Adipocyte (in vitro differentiated cells): Measurements from ENCODE around the gene HSD11B2.

ENCODE experiments used
- DNase-seq: peaks from one replicate; pipeline ENCODE4 v3.0.0-alpha.2; 2015; ENCODE audit warnings: low read depth
- H3K27me3 ChIP-seq: replicated peaks from 2 replicates; pipeline ENCODE4 v1.7.0; 2013; ENCODE audit warnings: mild to moderate bottlenecking, low read length, moderate library complexity; ENCODE audit not compliant: control insufficient read depth, insufficient read depth
- H3K36me3 ChIP-seq: 2 replicates; pipeline ENCODE4 v1.7.0; 2013; ENCODE audit warnings: low read length, mild to moderate bottlenecking, moderate library complexity; ENCODE audit not compliant: control insufficient read depth, insufficient read depth, severe bottlenecking
- H3K4me1 ChIP-seq: 2 replicates; pipeline ENCODE4 v1.7.0; 2013; ENCODE audit warnings: mild to moderate bottlenecking, low read length, moderate library complexity; ENCODE audit not compliant: control insufficient read depth, insufficient read depth
- H3K4me3 ChIP-seq: 2 replicates; pipeline ENCODE4 v1.7.0; 2013; ENCODE audit warnings: mild to moderate bottlenecking, low read length, moderate library complexity
- H3K9ac ChIP-seq: 2 replicates; pipeline ENCODE4 v1.7.0; 2013; ENCODE audit warnings: mild to moderate bottlenecking, low read length, moderate library complexity
- H3K9me3 ChIP-seq: 2 replicates; pipeline ENCODE4 v1.7.0; 2013; ENCODE audit warnings: mild to moderate bottlenecking, low read length, moderate library complexity; ENCODE audit not compliant: control insufficient read depth

The HSD11B2 gene

DNA sequence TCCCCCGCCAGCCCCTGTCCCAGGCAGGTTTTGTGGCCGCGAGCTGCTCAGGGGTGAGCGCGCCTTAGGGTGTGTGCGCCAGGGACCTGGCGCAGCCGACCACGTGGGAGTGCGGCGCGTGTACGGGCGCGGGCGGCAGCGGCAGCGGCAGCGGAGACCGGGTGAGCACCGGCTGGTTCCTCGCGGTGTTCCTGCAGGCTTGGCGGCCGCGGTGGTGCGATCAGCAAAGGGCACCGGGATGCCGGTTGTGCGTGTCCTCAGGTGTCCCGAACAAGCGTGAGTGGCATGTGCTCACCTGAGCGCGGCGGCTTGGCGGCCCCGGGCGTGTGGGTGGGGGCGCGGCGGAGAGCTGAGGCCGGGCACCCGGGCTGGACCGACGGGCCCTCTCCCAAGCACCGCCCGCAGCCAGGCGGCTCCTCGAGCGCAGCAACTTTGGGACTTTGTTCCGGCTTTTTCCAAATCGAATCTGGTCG lies 381 bp upstream of the HSD11B2 start:
- Histone ChIP-seq H3K4me3 (peak overlapping the region; percentile 68), H3K27me3 (peaks cover 17% of the 10 kb centered on the region)
- no peak for DNase-seq

DNA sequence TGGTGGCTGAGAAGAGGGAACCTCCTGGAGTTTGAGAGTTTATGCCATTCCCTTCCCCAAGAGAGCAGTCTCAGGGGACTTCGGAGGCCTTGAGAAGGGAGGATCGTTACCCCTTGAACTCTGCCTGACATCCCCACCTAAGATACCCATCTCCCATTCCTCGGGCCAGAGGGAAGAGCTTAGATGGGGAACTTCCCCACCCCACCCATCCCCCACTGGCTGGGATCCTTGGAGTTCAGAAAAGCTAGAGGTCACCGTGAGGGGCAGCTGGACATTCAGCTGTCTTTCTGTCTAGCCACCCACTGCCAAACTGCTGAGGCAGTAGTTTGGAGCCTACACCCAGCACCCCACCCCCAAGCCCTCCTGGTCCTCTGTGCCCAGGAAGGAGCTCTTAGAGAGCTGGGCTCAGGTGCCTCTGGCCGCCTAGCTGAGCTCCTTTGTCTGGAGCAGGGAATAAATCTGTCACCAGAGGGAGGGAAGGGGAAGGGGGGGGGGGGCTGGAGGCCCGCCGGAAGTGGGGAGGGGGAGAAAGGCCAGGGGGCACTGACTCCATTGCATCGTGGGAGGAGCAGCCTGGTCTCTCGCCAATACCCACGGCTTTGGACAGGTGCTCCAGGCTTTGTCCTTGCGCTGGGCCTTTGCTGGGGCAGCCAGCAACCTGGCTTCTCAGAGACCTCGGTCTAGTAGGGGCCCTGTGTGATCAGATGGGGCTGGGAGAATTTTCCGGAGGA lies 1.0 kb downstream of the HSD11B2 start:
- Histone ChIP-seq H3K4me3 (peak overlapping the region; percentile 70), H3K9me3 (no peaks in the 10 kb centered on the region), H3K36me3 (peaks cover 10% of the 10 kb centered on the region), H3K27me3 (peaks cover 17% of the 10 kb centered on the region), H3K4me1 (peaks cover 9% of the 10 kb centered on the region), H3K9ac (no peak overlapping the region)
- DNase-seq = no peak

More for the DNA sequence above, 381 bp upstream of the HSD11B2 start:
- H3K4me1 ChIP-seq = peaks cover 10% of the 10 kb centered on the region
- H3K36me3 ChIP-seq = peaks cover 2% of the 10 kb centered on the region
- no peak overlapping the region for H3K9ac ChIP-seq
- H3K9me3 ChIP-seq = no peaks in the 10 kb centered on the region

DNA sequence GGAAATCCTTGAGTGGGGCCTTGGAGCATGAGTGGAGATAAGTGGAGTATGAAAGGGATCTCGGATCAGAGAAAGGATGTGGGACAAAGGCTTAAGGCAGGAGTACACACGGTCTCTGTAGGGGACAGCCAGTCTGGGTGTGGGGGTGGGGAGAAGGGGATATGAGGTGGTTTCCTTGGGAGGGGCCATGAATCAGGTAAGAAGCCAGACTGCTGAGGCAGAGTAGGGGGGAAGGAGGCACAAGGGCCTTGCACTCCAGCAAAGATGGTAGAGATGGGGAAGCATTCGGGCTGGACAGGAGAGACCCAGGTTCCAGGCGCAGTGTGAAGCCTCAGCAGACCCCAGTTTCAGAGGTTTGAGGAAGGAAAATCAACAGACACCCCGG lies 1.6 kb downstream of the HSD11B2 start:
- no peak for DNase-seq
- H3K36me3 ChIP-seq = peaks cover 14% of the 10 kb centered on the region
- H3K9ac ChIP-seq = no peak overlapping the region
- peaks cover 17% of the 10 kb centered on the region for H3K27me3 ChIP-seq
- H3K4me3 ChIP-seq = no peak overlapping the region
- no peaks in the 10 kb centered on the region for H3K9me3 ChIP-seq
- peaks cover 9% of the 10 kb centered on the region for H3K4me1 ChIP-seq

DNA sequence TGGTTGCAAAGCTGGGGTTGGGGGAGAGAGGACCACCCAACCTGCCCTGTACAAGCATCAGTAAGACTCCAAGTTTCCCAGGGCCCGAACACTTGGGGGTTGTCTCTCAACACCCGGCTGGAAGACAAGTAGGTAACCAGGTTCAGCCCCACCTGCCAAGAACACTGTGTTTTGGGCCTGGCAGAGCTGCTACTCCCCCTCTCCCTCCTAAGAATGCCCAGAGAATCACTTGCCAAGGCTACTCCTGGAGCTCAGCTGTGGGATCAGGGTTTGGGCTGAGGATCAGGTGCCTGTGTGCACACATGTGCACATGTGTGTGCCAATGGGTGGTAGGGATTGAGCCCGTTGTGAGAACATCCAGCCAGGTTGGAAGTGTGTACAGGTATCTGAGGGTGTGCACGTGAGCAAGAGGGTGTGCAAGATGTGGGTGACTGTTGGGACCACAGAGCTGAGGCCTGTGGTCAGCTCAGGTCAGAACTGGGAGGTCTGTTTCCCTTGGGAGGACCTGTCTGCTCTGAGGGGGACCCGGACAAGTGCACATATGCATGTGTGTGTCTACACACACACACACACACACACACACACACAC lies 2.3 kb downstream of the HSD11B2 start:
- H3K36me3 ChIP-seq = peaks cover 21% of the 10 kb centered on the region
- no peak overlapping the region for H3K4me3 ChIP-seq
- no peak overlapping the region for H3K9ac ChIP-seq
- peaks cover 17% of the 10 kb centered on the region for H3K27me3 ChIP-seq
- H3K9me3 ChIP-seq = no peaks in the 10 kb centered on the region
- DNase-seq = no peak
- H3K4me1 ChIP-seq = peaks cover 5% of the 10 kb centered on the region

DNA sequence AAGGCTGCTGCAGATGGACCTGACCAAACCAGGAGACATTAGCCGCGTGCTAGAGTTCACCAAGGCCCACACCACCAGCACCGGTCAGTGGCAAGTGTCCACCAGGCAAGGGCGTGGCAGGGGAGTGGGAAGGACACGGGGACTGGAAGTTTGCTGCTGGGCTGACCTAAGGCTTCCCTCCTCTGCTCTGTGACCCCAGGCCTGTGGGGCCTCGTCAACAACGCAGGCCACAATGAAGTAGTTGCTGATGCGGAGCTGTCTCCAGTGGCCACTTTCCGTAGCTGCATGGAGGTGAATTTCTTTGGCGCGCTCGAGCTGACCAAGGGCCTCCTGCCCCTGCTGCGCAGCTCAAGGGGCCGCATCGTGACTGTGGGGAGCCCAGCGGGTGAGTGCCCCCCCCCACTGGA lies 4.8 kb downstream of the HSD11B2 start:
- Histone ChIP-seq H3K36me3 (peaks cover 42% of the 10 kb centered on the region), H3K4me1 (peaks cover 5% of the 10 kb centered on the region), H3K27me3 (no peaks in the 10 kb centered on the region), H3K9me3 (no peaks in the 10 kb centered on the region), H3K4me3 (no peak overlapping the region), H3K9ac (no peak overlapping the region)
- DNase-seq = no peak

DNA sequence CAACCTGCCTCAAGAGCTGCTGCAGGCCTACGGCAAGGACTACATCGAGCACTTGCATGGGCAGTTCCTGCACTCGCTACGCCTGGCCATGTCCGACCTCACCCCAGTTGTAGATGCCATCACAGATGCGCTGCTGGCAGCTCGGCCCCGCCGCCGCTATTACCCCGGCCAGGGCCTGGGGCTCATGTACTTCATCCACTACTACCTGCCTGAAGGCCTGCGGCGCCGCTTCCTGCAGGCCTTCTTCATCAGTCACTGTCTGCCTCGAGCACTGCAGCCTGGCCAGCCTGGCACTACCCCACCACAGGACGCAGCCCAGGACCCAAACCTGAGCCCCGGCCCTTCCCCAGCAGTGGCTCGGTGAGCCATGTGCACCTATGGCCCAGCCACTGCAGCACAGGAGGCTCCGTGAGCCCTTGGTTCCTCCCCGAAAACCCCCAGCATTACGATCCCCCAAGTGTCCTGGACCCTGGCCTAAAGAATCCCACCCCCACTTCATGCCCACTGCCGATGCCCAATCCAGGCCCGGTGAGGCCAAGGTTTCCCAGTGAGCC lies 5.8 kb downstream of the HSD11B2 start:
- H3K4me1 ChIP-seq = peaks cover under 1% of the 10 kb centered on the region
- H3K9me3 ChIP-seq = no peaks in the 10 kb centered on the region
- no peak overlapping the region for H3K4me3 ChIP-seq
- no peak for DNase-seq
- H3K9ac ChIP-seq = no peak overlapping the region
- H3K36me3 ChIP-seq = peaks cover 49% of the 10 kb centered on the region
- H3K27me3 ChIP-seq = no peaks in the 10 kb centered on the region

DNA sequence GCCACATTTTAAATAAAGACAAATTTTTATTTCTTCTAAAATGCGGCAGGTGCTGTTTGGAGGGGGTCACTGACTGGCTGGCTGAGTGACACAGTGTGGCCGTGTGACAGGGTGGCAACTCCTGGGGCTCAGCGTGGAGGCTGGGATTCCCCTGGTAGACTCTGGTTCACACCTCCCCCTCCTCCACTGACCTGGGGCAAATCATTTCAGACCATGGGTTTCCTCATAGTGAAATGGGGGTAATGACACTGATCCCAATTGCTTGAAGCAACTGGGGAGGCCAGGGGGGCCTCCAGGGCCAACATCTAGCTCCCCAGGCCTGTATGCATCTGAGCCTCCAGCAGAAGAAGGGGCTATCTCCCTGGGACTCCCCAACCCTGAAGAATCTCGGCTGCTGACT lies 6.6 kb downstream of the HSD11B2 start:
- Histone ChIP-seq H3K4me3 (no peak overlapping the region), H3K9me3 (no peaks in the 10 kb centered on the region), H3K27me3 (no peaks in the 10 kb centered on the region), H3K36me3 (peaks cover 49% of the 10 kb centered on the region), H3K4me1 (peaks cover 6% of the 10 kb centered on the region), H3K9ac (no peak overlapping the region)
- no peak for DNase-seq

DNA sequence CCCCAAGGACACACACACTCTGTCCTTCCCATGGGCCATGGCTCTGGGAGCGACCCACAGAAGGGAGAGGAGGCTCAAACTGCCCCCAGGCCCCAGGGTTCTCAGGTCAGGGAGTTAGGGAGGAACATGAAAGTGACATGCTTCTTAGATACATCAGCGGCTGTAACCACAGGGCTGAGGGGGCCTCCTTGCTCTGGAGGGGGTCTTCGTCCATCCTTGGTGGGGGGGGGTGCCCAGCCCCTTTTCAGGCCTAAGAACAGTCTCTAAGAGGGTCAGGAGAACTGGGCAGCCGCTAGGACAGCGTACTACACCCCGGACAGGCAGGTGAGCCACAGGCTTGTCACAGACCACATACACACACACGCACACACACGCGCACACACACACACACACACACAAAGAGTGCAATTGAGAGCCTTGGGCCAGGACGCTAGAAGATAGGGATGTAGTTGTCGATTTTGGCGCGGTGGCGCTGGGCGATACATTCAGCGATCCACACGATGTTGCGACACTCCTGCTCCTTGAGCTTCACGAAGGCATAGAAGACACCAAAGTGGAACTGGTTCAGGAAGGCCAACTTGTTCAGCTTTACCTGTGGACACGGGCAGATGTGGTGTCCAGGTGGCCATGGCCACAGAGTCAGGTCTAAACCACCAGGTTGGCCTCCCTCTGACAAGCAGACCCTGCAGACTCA lies 7.3 kb downstream of the HSD11B2 start:
- DNase-seq = no peak
- Histone ChIP-seq H3K4me1 (peaks cover 13% of the 10 kb centered on the region), H3K9me3 (no peaks in the 10 kb centered on the region), H3K9ac (no peak overlapping the region), H3K4me3 (no peak overlapping the region), H3K27me3 (no peaks in the 10 kb centered on the region), H3K36me3 (peaks cover 53% of the 10 kb centered on the region)

DNA sequence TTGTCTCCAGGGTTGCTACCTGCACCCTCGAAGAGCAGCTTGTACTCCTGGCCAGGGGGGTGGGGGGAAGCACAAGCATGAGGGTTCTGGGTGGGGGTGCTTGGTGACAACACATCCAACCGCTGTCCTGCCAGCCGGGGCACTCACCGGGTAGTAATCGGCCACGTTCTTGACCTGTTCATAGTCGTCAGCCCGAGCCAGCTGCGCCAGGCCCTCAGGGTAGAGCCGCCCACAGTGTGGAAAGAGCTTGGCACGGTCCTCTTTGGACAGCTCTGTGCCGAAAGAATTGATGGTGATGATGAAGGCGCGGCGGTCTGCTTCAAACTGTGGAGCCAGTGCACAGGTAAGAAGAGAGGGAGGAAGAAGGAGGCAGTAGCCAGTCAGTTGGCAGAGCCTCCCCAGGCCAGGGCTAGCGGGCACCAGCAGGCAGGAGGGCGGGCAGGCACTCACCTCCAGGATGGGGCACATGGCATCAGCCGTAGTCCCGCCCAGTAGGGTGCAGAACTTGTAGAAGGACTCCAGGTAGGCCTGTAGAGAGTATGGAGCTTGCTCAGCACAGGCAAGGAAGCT lies 8.0 kb downstream of the HSD11B2 start:
- no peak for DNase-seq
- no peaks in the 10 kb centered on the region for H3K27me3 ChIP-seq
- no peak overlapping the region for H3K9ac ChIP-seq
- no peaks in the 10 kb centered on the region for H3K9me3 ChIP-seq
- peaks cover 20% of the 10 kb centered on the region for H3K4me1 ChIP-seq
- peaks cover 53% of the 10 kb centered on the region for H3K36me3 ChIP-seq
- H3K4me3 ChIP-seq = no peak overlapping the region

DNA sequence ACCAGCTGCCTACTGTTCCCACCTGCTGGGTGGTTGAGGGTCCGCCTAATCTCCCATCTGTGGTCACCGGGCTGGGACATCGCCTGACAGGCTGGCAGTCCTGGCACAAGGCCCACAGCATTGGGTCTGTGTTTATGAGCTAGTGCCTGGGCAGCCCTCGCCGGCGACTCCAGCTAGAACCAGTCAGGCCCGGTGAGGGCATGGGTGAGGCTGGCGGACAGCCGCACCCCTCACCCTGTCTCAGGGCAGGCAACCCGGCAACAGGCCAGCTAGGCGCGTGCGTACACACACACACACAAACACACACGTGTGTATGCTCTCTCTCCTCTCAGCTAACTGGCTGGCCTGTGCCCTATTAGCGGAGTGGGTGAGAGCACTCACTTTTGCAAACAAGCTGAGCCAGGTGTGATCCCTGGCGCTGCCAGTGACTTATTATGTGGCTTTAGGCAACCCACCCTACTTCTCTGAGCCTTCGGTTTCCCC lies 10.4 kb downstream of the HSD11B2 start:
- no peaks in the 10 kb centered on the region for H3K27me3 ChIP-seq
- H3K9me3 ChIP-seq = no peaks in the 10 kb centered on the region
- DNase-seq = no peak
- no peak overlapping the region for H3K4me3 ChIP-seq
- peaks cover 49% of the 10 kb centered on the region for H3K36me3 ChIP-seq
- no peak overlapping the region for H3K9ac ChIP-seq
- peaks cover 44% of the 10 kb centered on the region for H3K4me1 ChIP-seq

DNA sequence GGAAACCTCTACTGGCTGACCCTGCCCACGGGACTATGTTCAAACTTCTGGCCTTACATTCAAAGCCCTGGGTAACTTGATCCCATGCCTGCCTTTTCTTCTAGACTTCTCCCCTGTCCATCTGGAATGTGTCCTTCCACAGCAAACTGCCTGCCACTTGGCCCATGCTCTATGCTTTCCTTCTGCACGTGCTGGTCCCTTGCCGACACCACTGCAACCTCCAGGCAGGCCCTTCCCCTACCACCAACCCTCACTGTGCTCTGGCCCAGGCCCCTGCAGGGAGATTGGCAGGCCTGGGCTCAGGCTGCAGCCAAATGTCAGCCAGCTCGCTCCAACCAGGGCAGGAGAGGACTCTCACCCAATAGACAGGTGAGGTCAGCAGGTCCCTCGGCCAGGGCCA lies 11.0 kb downstream of the HSD11B2 start:
- peak; percentile 36 for DNase-seq
- H3K36me3 ChIP-seq = peaks cover 44% of the 10 kb centered on the region

More for the DNA sequence above, 11.0 kb downstream of the HSD11B2 start:
- H3K9me3 ChIP-seq = no peaks in the 10 kb centered on the region
- H3K4me3 ChIP-seq = no peak overlapping the region
- peaks cover 50% of the 10 kb centered on the region for H3K4me1 ChIP-seq
- no peaks in the 10 kb centered on the region for H3K27me3 ChIP-seq
- no peak overlapping the region for H3K9ac ChIP-seq
